A549 (cell line): ENCODE data around the gene SUSD5. TPM values are rescaled to one million over a fixed set of nuclear protein-coding genes. Genes with fewer than 3 reads are reported as not detected.

Experiments used
- ATAC-seq, 2 experiments: fragments of 200-7000 bp in 1 of 2; fragments of >200 bp in 1 of 2; cut with Nextera tagmentation in 1 of 2; cut with Tn5 transposase in 1 of 2; 3 replicates each; pipeline versions ENCODE4 v1.8.0 to v1.9.1; 2018 to 2020; ENCODE audit warnings: mild to moderate bottlenecking in 1 of 2, moderate library complexity in 1 of 2
- CTCF ChIA-PET: fragments of 300-600 bp; sonication (Branson Sonifier 250); formaldehyde crosslinking; extraction: SDS; loops from one replicate; lab custom pipeline; 2021; ENCODE audit warnings: antibody characterized with exemption, inconsistent platforms; lab: Yijun Ruan, JAX
- POLR2A ChIA-PET: fragments of 350-600 bp; formaldehyde crosslinking; extraction: SDS; loops from one replicate; lab custom pipeline; 2021; ENCODE audit warnings: antibody characterized with exemption, inconsistent platforms; lab: Yijun Ruan, JAX
- DNase-seq, 2 experiments: peaks; one replicate each; pipeline versions ENCODE4 v3.0.0 to v3.0.0-alpha.2; 2011 to 2016; ENCODE audit warnings: low read depth in 1 of 2, low spot score in 1 of 2
- FAIRE-seq: peaks from 2 replicates; lab custom pipeline; 2011; peaks lifted over from hg19 to GRCh38; lab: Jason Lieb, UNC
- H3K27ac ChIP-seq, 2 experiments: fragments of >200 bp; sonication (Bioruptor Twin); formaldehyde crosslinking; 3 replicates each; pipeline ENCODE4 v1.5.1; 2016 to 2017
- H3K4me1 ChIP-seq: fragments of >200 bp; sonication (Bioruptor Twin); formaldehyde crosslinking; 3 replicates; pipeline ENCODE4 v1.6.1; 2016
- H3K4me2 ChIP-seq: fragments of >200 bp; sonication (Bioruptor Twin); formaldehyde crosslinking; 3 replicates; pipeline ENCODE4 v1.6.1; 2016
- H3K4me3 ChIP-seq: fragments of >200 bp; sonication (Bioruptor Twin); formaldehyde crosslinking; 3 replicates; pipeline ENCODE4 v1.5.1; 2016
- H3K9me3 ChIP-seq: fragments of >200 bp; sonication (Bioruptor Twin); formaldehyde crosslinking; 3 replicates; pipeline ENCODE4 v1.6.1; 2016
- BHLHE40 ChIP-seq: IDR thresholded peaks from 2 replicates; pipeline ENCODE4 v1.6.1; 2012; ENCODE audit warnings: low read depth, low read length, inconsistent platforms
- CBX8 ChIP-seq: fragments of 200-600 bp; sonication (generic); IDR thresholded peaks from 2 replicates; pipeline ENCODE4 v1.6.1; 2016
- CHD2 ChIP-seq: fragments of 150-350 bp; IDR thresholded peaks from 2 replicates; pipeline ENCODE4 v1.6.1; 2014; ENCODE audit warnings: low read length; ENCODE audit not compliant: partially characterized antibody
- CHD4 ChIP-seq: fragments of 200-600 bp; sonication (generic); IDR thresholded peaks from 2 replicates; pipeline ENCODE4 v1.6.1; 2016; ENCODE audit warnings: antibody characterized with exemption, mild to moderate bottlenecking, borderline replicate concordance
- EHF ChIP-seq: fragments of 250-450 bp; sonication (Bioruptor Pico); IDR thresholded peaks from 2 replicates; pipeline ENCODE4 v1.5.0; 2020; ENCODE audit warnings: mild to moderate bottlenecking
- FOXS1 ChIP-seq: fragments of 250-450 bp; sonication (Bioruptor Pico); IDR thresholded peaks from 2 replicates; pipeline ENCODE4 v1.5.0; 2020; ENCODE audit warnings: mild to moderate bottlenecking, moderate library complexity
- HDAC2 ChIP-seq: fragments of 200-600 bp; sonication (generic); IDR thresholded peaks from 2 replicates; pipeline ENCODE4 v1.6.1; 2016
- HOXB13 ChIP-seq: fragments of 250-450 bp; sonication (Bioruptor Pico); IDR thresholded peaks from 2 replicates; pipeline ENCODE4 v1.5.0; 2020; ENCODE audit warnings: low read depth, mild to moderate bottlenecking, moderate library complexity
- JUNB ChIP-seq: fragments of >200 bp; sonication (Bioruptor Twin); formaldehyde crosslinking; IDR thresholded peaks from 2 replicates; pipeline ENCODE4 v1.6.1; 2016
- KDM1A ChIP-seq: fragments of 200-600 bp; sonication (generic); IDR thresholded peaks from 2 replicates; pipeline ENCODE4 v1.6.1; 2016; ENCODE audit warnings: low read depth, mild to moderate bottlenecking
- NPAS2 ChIP-seq: fragments of 250-450 bp; sonication (Bioruptor Pico); IDR thresholded peaks from 2 replicates; pipeline ENCODE4 v1.8.0; 2022; ENCODE audit warnings: mild to moderate bottlenecking, moderate library complexity, borderline replicate concordance
- POLR2A ChIP-seq: IDR thresholded peaks from 2 replicates; pipeline ENCODE4 v1.6.1; 2012; ENCODE audit warnings: mild to moderate bottlenecking, low read length
- RAD21 ChIP-seq, 2 experiments: fragments of >200 bp in 1 of 2; sonication (Bioruptor Twin) in 1 of 2; formaldehyde crosslinking in 1 of 2; IDR thresholded peaks in 1 of 2; conservative IDR thresholded peaks in 1 of 2; 2 replicates in 1 of 2; 3 replicates in 1 of 2; pipeline ENCODE4 v1.6.1; 2012 to 2018; ENCODE audit warnings: inconsistent platforms in 1 of 2
- RFX5 ChIP-seq: fragments of 450-650 bp; IDR thresholded peaks from 2 replicates; pipeline ENCODE4 v1.7.1; 2014; ENCODE audit warnings: antibody characterized with exemption, mild to moderate bottlenecking, moderate library complexity
- SMC3 ChIP-seq: fragments of >200 bp; sonication (Bioruptor Twin); formaldehyde crosslinking; IDR thresholded peaks from 3 replicates; pipeline ENCODE4 v1.6.1; 2018; ENCODE audit warnings: inconsistent platforms
- TP53 ChIP-seq: fragments of 250-450 bp; sonication (Bioruptor Pico); IDR thresholded peaks from 2 replicates; pipeline ENCODE4 v1.5.0; 2021; ENCODE audit warnings: mild to moderate bottlenecking, moderate library complexity
- ZC3H11A ChIP-seq: fragments of 450-650 bp; IDR thresholded peaks from 2 replicates; pipeline ENCODE4 v1.6.1; 2014; ENCODE audit warnings: antibody characterized with exemption, mild to moderate bottlenecking
- ZNF302 ChIP-seq: fragments of 250-450 bp; sonication (Bioruptor Pico); IDR thresholded peaks from 2 replicates; pipeline ENCODE4 v1.9.0; 2021; ENCODE audit warnings: inconsistent platforms, mild to moderate bottlenecking, moderate library complexity
- WGBS: methylation state at CpG from one replicate; pipeline ENCODE4 v1.1.6; 2017; ENCODE audit errors: missing lambda C conversion rate; 5-methylcytosine and 5-hydroxymethylcytosine counted together
- polyA plus RNA-seq, 4 experiments: library from polyadenylated mRNA; depleted of rRNA in 3 of 4; stranded (reverse); fragments of >200 nt; fragmentation: RNase III in 1 of 4; extraction: RNeasy Plus Mini Kit Qiagen cat#74134 plus additional on column Dnase treatment in 1 of 4; gene quantifications; 2 replicates in 3 of 4; 3 replicates in 1 of 4; pipeline ENCODE4 v1.2.3, GENCODE V29; 2011 to 2017
- TF ChIP-seq, protein P1 (sequence below): IDR thresholded peaks from 2 replicates; pipeline ENCODE4 v1.6.1; 2012
- TF ChIP-seq, protein P2 (sequence below): IDR thresholded peaks from 2 replicates; pipeline ENCODE4 v1.6.1; 2012
- TF ChIP-seq, protein P3 (sequence below): fragments of 200-600 bp; sonication (generic); IDR thresholded peaks from 2 replicates; pipeline ENCODE4 v1.6.1; 2016; ENCODE audit warnings: antibody characterized with exemption, mild to moderate bottlenecking, moderate library complexity
- TF ChIP-seq, protein P4 (sequence below): fragments of 450-650 bp; IDR thresholded peaks from 2 replicates; pipeline ENCODE4 v1.6.1; 2014; ENCODE audit warnings: antibody characterized with exemption

Gene SUSD5
- polyA plus RNA-seq, 2 of the 4 experiments (the other 2 are of a cell fraction): 0.63 to 1.7 TPM

DNA sequence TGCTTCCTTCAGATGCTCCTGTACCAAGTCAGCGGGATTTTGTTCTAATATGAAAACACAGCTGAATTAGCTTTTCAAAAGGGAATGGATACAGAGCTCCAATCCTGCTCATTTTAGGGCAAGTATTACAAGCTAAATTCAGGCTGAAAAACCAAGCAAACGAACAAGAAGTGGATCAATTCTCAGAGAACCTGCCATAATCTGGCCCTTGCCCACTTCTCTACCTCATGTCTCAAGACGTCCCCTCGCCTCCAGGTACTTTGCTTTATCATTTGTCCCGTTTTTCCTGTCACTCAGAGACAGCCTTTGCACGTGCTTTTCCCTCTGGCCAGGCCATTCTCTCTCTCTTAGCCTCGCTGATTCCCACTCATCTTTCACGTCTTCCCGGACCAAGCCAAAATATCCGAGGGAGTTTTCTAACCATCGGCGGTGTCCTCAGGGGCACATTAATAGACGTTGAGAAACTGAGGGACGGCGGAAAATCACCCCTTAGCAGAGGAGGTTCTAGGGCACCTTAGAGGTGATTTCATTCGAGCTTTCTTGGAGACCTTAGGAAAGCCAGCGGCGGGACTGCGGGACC is 654 bp downstream of the SUSD5 start:
- TF ChIP-seq KDM1A (no peak), CHD4 (no peak), JUNB (no peak)
- TF ChIP-seq, protein P1, sequence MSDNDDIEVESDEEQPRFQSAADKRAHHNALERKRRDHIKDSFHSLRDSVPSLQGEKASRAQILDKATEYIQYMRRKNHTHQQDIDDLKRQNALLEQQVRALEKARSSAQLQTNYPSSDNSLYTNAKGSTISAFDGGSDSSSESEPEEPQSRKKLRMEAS: peak; percentile 23; the same call in 1 of the 2 replicates
- TF ChIP-seq, protein P2, sequence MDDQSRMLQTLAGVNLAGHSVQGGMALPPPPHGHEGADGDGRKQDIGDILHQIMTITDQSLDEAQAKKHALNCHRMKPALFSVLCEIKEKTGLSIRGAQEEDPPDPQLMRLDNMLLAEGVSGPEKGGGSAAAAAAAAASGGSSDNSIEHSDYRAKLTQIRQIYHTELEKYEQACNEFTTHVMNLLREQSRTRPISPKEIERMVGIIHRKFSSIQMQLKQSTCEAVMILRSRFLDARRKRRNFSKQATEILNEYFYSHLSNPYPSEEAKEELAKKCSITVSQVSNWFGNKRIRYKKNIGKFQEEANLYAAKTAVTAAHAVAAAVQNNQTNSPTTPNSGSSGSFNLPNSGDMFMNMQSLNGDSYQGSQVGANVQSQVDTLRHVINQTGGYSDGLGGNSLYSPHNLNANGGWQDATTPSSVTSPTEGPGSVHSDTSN: no peak
- TF ChIP-seq, all 56 proteins: peak for 1
- no peak for DNase-seq
- Histone ChIP-seq H3K4me3 (peak overlapping the region; percentile 57), H3K27ac (peak overlapping the region; percentile 32 to 80; a peak in 4 of 6 replicates), H3K4me2 (peak overlapping the region; percentile 85), H3K9me3 (no peaks in the 10 kb centered on the region), H3K4me1 (no peaks in the 10 kb centered on the region)
- ATAC-seq: peak in 1 of 2 experiments; percentile 36; a peak in 3 of 6 replicates
- 20% methylated on average over 19 of the region's 19 CpGs for WGBS
- POLR2A ChIA-PET: no interaction called here
- FAIRE-seq: no peak
- CTCF ChIA-PET: interaction anchor here (1.0 to 1.7 kb wide), 2 partner anchors 21 to 155 kb away, joined by 3 to 6 read pairs; no protein-coding TSS in a partner anchor

DNA sequence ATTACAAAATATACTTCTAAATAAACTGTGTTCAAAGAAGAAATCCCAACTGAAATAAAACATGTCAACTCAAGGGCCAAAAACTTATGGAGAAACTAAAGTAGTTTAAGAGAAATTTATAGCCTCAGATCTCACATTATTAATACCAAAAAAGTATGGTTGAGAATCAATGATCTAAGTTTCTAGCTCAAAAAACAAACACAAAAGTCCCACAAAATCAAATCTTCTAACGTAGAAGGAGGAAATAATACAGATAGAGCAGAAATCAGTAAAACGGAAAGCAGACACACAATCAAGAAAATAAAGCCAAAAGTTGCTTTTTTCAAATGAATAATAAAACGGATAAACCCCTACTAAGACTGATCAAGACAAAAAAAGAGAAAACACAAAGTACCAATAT is 2.9 kb downstream of the SUSD5 start:
- no peaks in the 10 kb centered on the region for H3K9me3 ChIP-seq
- WGBS: 76% methylated on average over 3 of the region's 3 CpGs
- POLR2A ChIA-PET: no interaction called here
- TF ChIP-seq TP53: no peak
- no peak for TF ChIP-seq RAD21 (conservative IDR thresholded peaks at IDR 0.05 in 1 of 2, IDR thresholded peaks at IDR 0.05 in 1 of 2)
- no peak for TF ChIP-seq SMC3
- TF ChIP-seq, protein P3, sequence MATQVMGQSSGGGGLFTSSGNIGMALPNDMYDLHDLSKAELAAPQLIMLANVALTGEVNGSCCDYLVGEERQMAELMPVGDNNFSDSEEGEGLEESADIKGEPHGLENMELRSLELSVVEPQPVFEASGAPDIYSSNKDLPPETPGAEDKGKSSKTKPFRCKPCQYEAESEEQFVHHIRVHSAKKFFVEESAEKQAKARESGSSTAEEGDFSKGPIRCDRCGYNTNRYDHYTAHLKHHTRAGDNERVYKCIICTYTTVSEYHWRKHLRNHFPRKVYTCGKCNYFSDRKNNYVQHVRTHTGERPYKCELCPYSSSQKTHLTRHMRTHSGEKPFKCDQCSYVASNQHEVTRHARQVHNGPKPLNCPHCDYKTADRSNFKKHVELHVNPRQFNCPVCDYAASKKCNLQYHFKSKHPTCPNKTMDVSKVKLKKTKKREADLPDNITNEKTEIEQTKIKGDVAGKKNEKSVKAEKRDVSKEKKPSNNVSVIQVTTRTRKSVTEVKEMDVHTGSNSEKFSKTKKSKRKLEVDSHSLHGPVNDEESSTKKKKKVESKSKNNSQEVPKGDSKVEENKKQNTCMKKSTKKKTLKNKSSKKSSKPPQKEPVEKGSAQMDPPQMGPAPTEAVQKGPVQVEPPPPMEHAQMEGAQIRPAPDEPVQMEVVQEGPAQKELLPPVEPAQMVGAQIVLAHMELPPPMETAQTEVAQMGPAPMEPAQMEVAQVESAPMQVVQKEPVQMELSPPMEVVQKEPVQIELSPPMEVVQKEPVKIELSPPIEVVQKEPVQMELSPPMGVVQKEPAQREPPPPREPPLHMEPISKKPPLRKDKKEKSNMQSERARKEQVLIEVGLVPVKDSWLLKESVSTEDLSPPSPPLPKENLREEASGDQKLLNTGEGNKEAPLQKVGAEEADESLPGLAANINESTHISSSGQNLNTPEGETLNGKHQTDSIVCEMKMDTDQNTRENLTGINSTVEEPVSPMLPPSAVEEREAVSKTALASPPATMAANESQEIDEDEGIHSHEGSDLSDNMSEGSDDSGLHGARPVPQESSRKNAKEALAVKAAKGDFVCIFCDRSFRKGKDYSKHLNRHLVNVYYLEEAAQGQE: no peak
- TF ChIP-seq ZNF302 (CRISPR knock-in tag): no peak
- no peak for TF ChIP-seq ZC3H11A
- no peak for TF ChIP-seq CBX8
- no peak for TF ChIP-seq CHD2
- TF ChIP-seq JUNB: no peak
- no peak for TF ChIP-seq EHF (CRISPR knock-in tag)
- TF ChIP-seq RFX5: no peak
- TF ChIP-seq BHLHE40: no peak
- TF ChIP-seq HOXB13 (CRISPR knock-in tag): no peak
- no peak for TF ChIP-seq NPAS2
- TF ChIP-seq POLR2A: no peak
- TF ChIP-seq, protein P4, sequence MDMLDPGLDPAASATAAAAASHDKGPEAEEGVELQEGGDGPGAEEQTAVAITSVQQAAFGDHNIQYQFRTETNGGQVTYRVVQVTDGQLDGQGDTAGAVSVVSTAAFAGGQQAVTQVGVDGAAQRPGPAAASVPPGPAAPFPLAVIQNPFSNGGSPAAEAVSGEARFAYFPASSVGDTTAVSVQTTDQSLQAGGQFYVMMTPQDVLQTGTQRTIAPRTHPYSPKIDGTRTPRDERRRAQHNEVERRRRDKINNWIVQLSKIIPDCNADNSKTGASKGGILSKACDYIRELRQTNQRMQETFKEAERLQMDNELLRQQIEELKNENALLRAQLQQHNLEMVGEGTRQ: no peak
- TF ChIP-seq FOXS1 (CRISPR knock-in tag): no peak
- no peak for TF ChIP-seq HDAC2
- TF ChIP-seq, all 56 proteins: peak for 0
- Histone ChIP-seq H3K4me3 (no peak overlapping the region), H3K27ac (no peak overlapping the region), H3K4me1 (peaks cover 12% of the 10 kb centered on the region), H3K4me2 (no peak overlapping the region)
- CTCF ChIA-PET: interaction anchor here (0.6 to 1.2 kb wide), 2 partner anchors 24 to 29 kb away, joined by 3 to 4 read pairs; no protein-coding TSS in a partner anchor
- no peak for ATAC-seq
- DNase-seq: no peak
- FAIRE-seq: no peak
